ENCODE results near the gene PARD6A.

PARD6A gene

GRCh38 chr16:67632415-67633172 is 28.2 kb upstream of the PARD6A start:
- TF ChIP-seq ESRRG (CRISPR knock-in tag; IDR thresholded peaks at IDR 0.05) (no peak), TSHZ2 (CRISPR knock-in tag; IDR thresholded peaks at IDR 0.05) (no peak), ZC3H10 (CRISPR knock-in tag; IDR thresholded peaks at IDR 0.05) (no peak), SNAI2 (CRISPR knock-in tag; IDR thresholded peaks at IDR 0.05) (no peak), ISL1 (CRISPR knock-in tag; IDR thresholded peaks at IDR 0.05) (no peak), TOX (CRISPR knock-in tag; IDR thresholded peaks at IDR 0.05; ENCODE audit: borderline replicate concordance) (no peak), GLIS3 (CRISPR knock-in tag; IDR thresholded peaks at IDR 0.05) (no peak), CSDC2 (CRISPR knock-in tag; IDR thresholded peaks at IDR 0.05) (no peak), POU6F1 (CRISPR knock-in tag; IDR thresholded peaks at IDR 0.05; ENCODE audit: borderline replicate concordance, low read depth) (no peak), OSR1 (CRISPR knock-in tag; IDR thresholded peaks at IDR 0.05) (no peak), PPARA (CRISPR knock-in tag; IDR thresholded peaks at IDR 0.05; ENCODE audit: borderline replicate concordance) (no peak), ZNF8 (CRISPR knock-in tag; IDR thresholded peaks at IDR 0.05) (no peak), CREB5 (CRISPR knock-in tag; IDR thresholded peaks at IDR 0.05; ENCODE audit: low read depth) (no peak)
- no peak for ATAC-seq

- TF ChIP-seq ISL1 (CRISPR knock-in tag; IDR thresholded peaks at IDR 0.05) (no peak), ZNF70 (CRISPR knock-in tag; IDR thresholded peaks at IDR 0.05) (no peak), PATZ1 (CRISPR knock-in tag; IDR thresholded peaks at IDR 0.05; ENCODE audit: borderline replicate concordance) (no peak)
- no peak for ATAC-seq
Measured at GRCh38 chr16:67636713-67637112, 24.0 kb upstream of the PARD6A start.

GRCh38 chr16:67637625-67638024 is 23.1 kb upstream of the PARD6A start:
- ATAC-seq, result no peak
- TF ChIP-seq CSRNP3 (CRISPR knock-in tag; IDR thresholded peaks at IDR 0.05) (no peak), TCF4 (CRISPR knock-in tag; IDR thresholded peaks at IDR 0.05; ENCODE audit: borderline replicate concordance) (no peak), TOX (CRISPR knock-in tag; IDR thresholded peaks at IDR 0.05; ENCODE audit: borderline replicate concordance) (no peak), ESRRG (CRISPR knock-in tag; IDR thresholded peaks at IDR 0.05) (no peak), ZC3H10 (CRISPR knock-in tag; IDR thresholded peaks at IDR 0.05) (no peak), RARB (CRISPR knock-in tag; IDR thresholded peaks at IDR 0.05) (no peak), ARNTL (CRISPR knock-in tag; IDR thresholded peaks at IDR 0.05; ENCODE audit: borderline replicate concordance, low read depth) (no peak), PATZ1 (CRISPR knock-in tag; IDR thresholded peaks at IDR 0.05; ENCODE audit: borderline replicate concordance) (no peak), CSDC2 (CRISPR knock-in tag; IDR thresholded peaks at IDR 0.05) (no peak), CREB5 (CRISPR knock-in tag; IDR thresholded peaks at IDR 0.05; ENCODE audit: low read depth) (no peak), ZNF70 (CRISPR knock-in tag; IDR thresholded peaks at IDR 0.05) (no peak), BACH2 (CRISPR knock-in tag; IDR thresholded peaks at IDR 0.05; ENCODE audit: borderline replicate concordance) (no peak), PPARA (CRISPR knock-in tag; IDR thresholded peaks at IDR 0.05; ENCODE audit: borderline replicate concordance) (no peak), POU6F1 (CRISPR knock-in tag; IDR thresholded peaks at IDR 0.05; ENCODE audit: borderline replicate concordance, low read depth) (no peak), OSR1 (CRISPR knock-in tag; IDR thresholded peaks at IDR 0.05) (no peak), GLIS3 (CRISPR knock-in tag; IDR thresholded peaks at IDR 0.05) (no peak), ZNF565 (CRISPR knock-in tag; conservative IDR thresholded peaks at IDR 0.05; ENCODE audit: low read depth) (no peak)

Data from SK-N-SH treated with all-trans-retinoic acid at 6 μM for 48 hours (cell line).